IMR-90 (cell line): ENCODE measurements around the gene CPTP. TPM values are rescaled to one million over a fixed set of nuclear protein-coding genes. Genes with fewer than 3 reads are reported as not detected.

Source experiments
- ATAC-seq: fragments of 200-7000 bp; cut with Tn5 transposase; 2 replicates; pipeline ENCODE4 v1.9.1; 2020; ENCODE audit warnings: low read depth, mild to moderate bottlenecking, moderate library complexity
- BruUV-seq: library from RNA; stranded (reverse); fragments of 400-500 nt; replicated peaks from 2 replicates; lab custom pipeline; 2021; lab: Mats Ljungman, UMichigan
- CTCF ChIA-PET: fragments of 300-600 bp; formaldehyde crosslinking; extraction: SDS; loops from one replicate; lab custom pipeline; 2021; ENCODE audit warnings: antibody characterized with exemption; lab: Yijun Ruan, JAX
- POLR2A ChIA-PET: fragments of 300-600 bp; sonication (Branson Sonifier 250); formaldehyde crosslinking; loops from one replicate; lab custom pipeline; 2022; ENCODE audit warnings: antibody characterized with exemption; ENCODE audit not compliant: unreplicated experiment; lab: Charles Lee
- DNase-seq: peaks from one replicate; pipeline ENCODE4 v3.0.0; 2013
- H2AFZ ChIP-seq: replicated peaks from 2 replicates; pipeline ENCODE3; 2013; ENCODE audit warnings: low read length, mild to moderate bottlenecking; ENCODE audit not compliant: poor library complexity
- H2AK5ac ChIP-seq: 2 replicates; pipeline ENCODE4 v1.6.1; 2013; ENCODE audit warnings: low read depth, low read length, inconsistent platforms
- H2AK9ac ChIP-seq: replicated peaks from 2 replicates; pipeline ENCODE3; 2013; ENCODE audit warnings: mild to moderate bottlenecking, low read depth, low read length, moderate library complexity; ENCODE audit not compliant: poor library complexity
- H2BK120ac ChIP-seq: 2 replicates; pipeline ENCODE4 v1.6.1; 2013; ENCODE audit warnings: low read depth, low read length, inconsistent platforms
- H2BK15ac ChIP-seq: 3 replicates; pipeline ENCODE4 v1.6.1; 2013; ENCODE audit warnings: low read depth, low read length, inconsistent platforms
- H2BK20ac ChIP-seq: 2 replicates; pipeline ENCODE4 v1.6.1; 2013; ENCODE audit warnings: low read depth, mild to moderate bottlenecking, inconsistent platforms, low read length, moderate library complexity
- H2BK5ac ChIP-seq: 2 replicates; pipeline ENCODE4 v1.6.1; 2013; ENCODE audit warnings: mild to moderate bottlenecking, low read depth, low read length, inconsistent platforms; ENCODE audit not compliant: poor library complexity, severe bottlenecking
- H3K14ac ChIP-seq: replicated peaks from 2 replicates; pipeline ENCODE4 v1.6.1; 2013; ENCODE audit warnings: low read depth, low read length, inconsistent platforms
- H3K18ac ChIP-seq: 2 replicates; pipeline ENCODE4 v1.6.1; 2013; ENCODE audit warnings: low read depth, low read length, control low read depth
- H3K23ac ChIP-seq: 2 replicates; pipeline ENCODE4 v1.6.1; 2013; ENCODE audit warnings: low read depth, low read length, inconsistent platforms
- H3K27ac ChIP-seq: 2 replicates; pipeline ENCODE4 v1.5.1; 2013; ENCODE audit warnings: mild to moderate bottlenecking, control low read depth, low read length; ENCODE audit not compliant: insufficient read depth
- H3K27me3 ChIP-seq: 2 replicates; pipeline ENCODE4 v1.6.1; 2013; ENCODE audit warnings: low read length; ENCODE audit not compliant: control insufficient read depth, insufficient read depth
- H3K36me3 ChIP-seq: 2 replicates; pipeline ENCODE4 v1.6.1; 2013; ENCODE audit warnings: low read length, mixed read lengths; ENCODE audit not compliant: control insufficient read depth, insufficient read depth
- H3K4ac ChIP-seq: 2 replicates; pipeline ENCODE4 v1.6.1; 2013; ENCODE audit warnings: low read depth, low read length, inconsistent platforms
- H3K4me1 ChIP-seq: 2 replicates; pipeline ENCODE4 v1.6.1; 2013; ENCODE audit warnings: low read length, mixed read lengths; ENCODE audit not compliant: control insufficient read depth, insufficient read depth
- H3K4me2 ChIP-seq: 2 replicates; pipeline ENCODE4 v1.6.1; 2013; ENCODE audit warnings: low read depth, mild to moderate bottlenecking, control low read depth, low read length, moderate library complexity
- H3K4me3 ChIP-seq: 2 replicates; pipeline ENCODE4 v1.5.1; 2013; ENCODE audit warnings: low read depth, mild to moderate bottlenecking, control low read depth, low read length, moderate library complexity; ENCODE audit not compliant: insufficient read depth
- H3K56ac ChIP-seq: 2 replicates; pipeline ENCODE4 v1.6.1; 2013; ENCODE audit warnings: low read length, inconsistent platforms; ENCODE audit not compliant: insufficient read depth; ENCODE audit errors: extremely low read depth
- H3K79me1 ChIP-seq, 2 experiments: 2 replicates each; pipeline ENCODE4 v1.6.1; 2013; ENCODE audit warnings: low read length in 2 of 2, inconsistent platforms in 1 of 2, low read depth in 1 of 2
- H3K9ac ChIP-seq: 2 replicates; pipeline ENCODE4 v1.6.1; 2013; ENCODE audit warnings: low read depth, low read length, control low read depth
- H3K9me1 ChIP-seq: 2 replicates; pipeline ENCODE4 v1.6.1; 2013; ENCODE audit warnings: low read length, inconsistent platforms; ENCODE audit not compliant: insufficient read depth
- H3K9me3 ChIP-seq: 2 replicates; pipeline ENCODE4 v1.6.1; 2013; ENCODE audit warnings: low read length; ENCODE audit not compliant: control insufficient read depth, insufficient read depth
- H4K20me1 ChIP-seq: 2 replicates; pipeline ENCODE4 v1.6.1; 2013; ENCODE audit warnings: low read length, inconsistent platforms; ENCODE audit not compliant: insufficient read depth
- H4K5ac ChIP-seq: 2 replicates; pipeline ENCODE4 v1.6.1; 2013; ENCODE audit warnings: mild to moderate bottlenecking, low read depth, low read length, control low read depth
- H4K8ac ChIP-seq, 2 experiments: 2 replicates each; pipeline ENCODE4 v1.6.1; 2013; ENCODE audit warnings: low read depth in 2 of 2, low read length in 2 of 2, control low read depth in 1 of 2, inconsistent platforms in 1 of 2
- H4K91ac ChIP-seq: 2 replicates; pipeline ENCODE4 v1.6.1; 2013; ENCODE audit warnings: low read depth, low read length, inconsistent platforms; ENCODE audit not compliant: insufficient read depth
- MAZ ChIP-seq: IDR thresholded peaks from 2 replicates; pipeline ENCODE4 v1.6.1; 2012; ENCODE audit warnings: low read depth, mild to moderate bottlenecking, low read length, improper control_type of control experiment, moderate library complexity, borderline replicate concordance
- MXI1 ChIP-seq: IDR thresholded peaks from 2 replicates; pipeline ENCODE4 v1.6.1; 2012; ENCODE audit warnings: low read depth, mild to moderate bottlenecking, low read length, moderate library complexity, borderline replicate concordance
- WGBS, 2 experiments: methylation state at CpG; one replicate each; pipeline versions ENCODE4 v1.1.5 to v1.1.7; 2013; ENCODE audit warnings: missing lambda C conversion rate in 2 of 2; ENCODE audit not compliant: insufficient read length in 1 of 2; ENCODE audit errors: extremely low coverage in 2 of 2; 5-methylcytosine and 5-hydroxymethylcytosine counted together
- dilution Hi-C: fragments of 300-500 bp; cut with HindIII; formaldehyde crosslinking; loops from one replicate; pipeline ENCODE4 v1.14.3; 2018; ENCODE audit warnings: low sequenced_read_pairs; ENCODE audit not compliant: unreplicated experiment
- in situ Hi-C: fragments of 300-500 bp; cut with MboI; formaldehyde crosslinking; loops from 3 replicates; pipeline ENCODE4 v1.14.3; 2019; ENCODE audit warnings: low sequenced_read_pairs, inconsistent platforms, mixed read lengths
- intact Hi-C: fragments of 100-400 bp; cut with micrococcal nuclease; formaldehyde crosslinking; loops from 2 replicates; pipeline ENCODE4 v1.10.0; 2022
- polyA plus RNA-seq, 3 experiments: library from polyadenylated mRNA; depleted of rRNA; stranded (reverse); fragments of >200 nt; gene quantifications; 2 replicates each; pipeline ENCODE4 v1.2.3, GENCODE V29; 2012; ENCODE audit warnings: low replicate concordance in 1 of 3
- total RNA-seq: library from RNA; depleted of rRNA; stranded (reverse); fragments of >200 nt; gene quantifications from 2 replicates; pipeline ENCODE4 v1.2.3, GENCODE V29; 2012

CPTP gene
- total and polyA plus RNA-seq, 2 of the 4 experiments (the other 2 are of a cell fraction), result 2.7 to 12.1 TPM

DNA sequence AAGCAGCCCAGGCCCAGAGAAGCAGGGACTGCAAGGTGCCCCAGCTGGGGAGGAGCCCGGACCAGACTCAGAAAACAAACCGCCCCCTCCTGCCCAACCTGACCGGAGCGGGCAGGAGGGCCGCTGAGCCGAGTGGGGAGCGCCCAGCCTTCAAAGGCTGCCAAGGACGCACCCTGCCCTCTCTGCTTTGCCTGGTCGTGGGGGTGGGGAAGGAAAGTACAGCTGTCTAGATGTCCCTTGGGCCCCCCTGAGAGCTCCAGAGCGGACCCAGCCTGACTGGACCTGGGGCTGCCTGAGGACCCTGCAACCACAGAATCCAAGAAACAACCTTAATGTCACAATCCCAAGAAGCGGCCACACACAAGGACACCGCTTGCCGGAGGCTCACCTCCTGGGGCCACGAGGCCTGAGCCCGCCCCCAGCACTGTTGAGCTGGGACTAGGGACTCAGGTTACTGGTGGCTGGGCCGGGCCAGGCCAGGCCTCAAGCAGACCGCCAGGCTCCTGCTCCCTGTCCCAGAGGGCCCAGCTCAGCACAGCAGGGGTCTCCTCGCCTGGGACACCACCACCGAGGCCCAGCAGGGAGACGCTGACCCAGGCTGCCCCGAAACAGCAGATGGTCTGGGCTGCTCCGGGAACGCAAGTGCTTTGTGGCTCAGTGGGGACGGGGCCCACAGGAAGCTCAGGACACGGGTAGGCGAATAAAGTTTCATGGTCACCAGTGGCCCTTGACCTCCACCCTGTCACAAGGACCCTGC lies 23.2 kb downstream of the CPTP start:
- H3K4ac ChIP-seq, result peak overlapping the region; percentile 45
- ChIA-PET POLR2A (interaction anchor here (1.1 kb wide), 1 partner anchor 11 kb away, joined by 3 read pairs; no protein-coding TSS in a partner anchor), CTCF (interaction anchor here (0.8 kb wide), 1 partner anchor 24 kb away, joined by 3 read pairs; no protein-coding TSS in a partner anchor)
- 0 out of 2 replicates have a peak, but pooled peaks cover 3% of the 10 kb centered on the region for H3K9me1 ChIP-seq
- peak overlapping the region; percentile 78 for H2AFZ ChIP-seq
- H3K14ac ChIP-seq, result peak overlapping the region; percentile 43
- H2AK9ac ChIP-seq, result peak overlapping the region; percentile 94
- 24% methylated on average over 10 of the region's 26 CpGs; no CpG with 5 or more reads in 1 of the 2 experiments for WGBS, 2 experiments
- no TSS peak for BruUV-seq
- intact Hi-C loops, result loop anchor here (2.0 kb wide), 1 partner anchor 51 kb away; the partner anchor contains the start of gene CCNL2
- no peaks in the 10 kb centered on the region for H3K9me3 ChIP-seq
- peak overlapping the region; percentile 78 for H2AK5ac ChIP-seq
- dilution Hi-C loops, result no loop called here
- peak overlapping the region; percentile 19; the same call in 1 of the 2 replicates for H2BK120ac ChIP-seq
- no peaks in the 10 kb centered on the region for H3K27me3 ChIP-seq
- DNase-seq, result peak; percentile 25
- peak overlapping the region; percentile 38; the same call in 1 of the 2 replicates for H3K56ac ChIP-seq
- peaks cover 14% of the 10 kb centered on the region for H3K36me3 ChIP-seq
- peak overlapping the region; percentile 71 for H3K27ac ChIP-seq
- H4K8ac ChIP-seq, result peak overlapping the region in 1 of 2 experiments; percentile 58; a peak in 2 of 4 replicates
- ATAC-seq, result peak; percentile 15
- peak overlapping the region; percentile 58; the same call in 1 of the 2 replicates for H3K23ac ChIP-seq
- peak overlapping the region; percentile 85 for H3K9ac ChIP-seq
- H2BK5ac ChIP-seq, result peak overlapping the region; percentile 73
- no peak overlapping the region for H2BK15ac ChIP-seq
- H2BK20ac ChIP-seq, result no peak overlapping the region
- in situ Hi-C loops, result no loop called here
- peak overlapping the region; percentile 9; the same call in 1 of the 2 replicates for H4K91ac ChIP-seq
- H4K5ac ChIP-seq, result no peak overlapping the region
- H3K4me3 ChIP-seq, result peak overlapping the region; percentile 100
- H3K79me1 ChIP-seq, result peaks cover 8 to 65% of the 10 kb centered on the region in 2 experiments; a peak in 3 of 4 replicates
- H3K4me2 ChIP-seq, result peak overlapping the region; percentile 95
- TF ChIP-seq MXI1 (0 out of 2 replicates have a peak, but pooled peaks have one; percentile 12), MAZ (no peak)
- H4K20me1 ChIP-seq, result peaks cover 68% of the 10 kb centered on the region
- H3K18ac ChIP-seq, result no peak overlapping the region
- H3K4me1 ChIP-seq, result peaks cover 44% of the 10 kb centered on the region
